GM06990 (cell line): ENCODE results near the gene INTS2.

ENCODE experiments used
- DNase-seq: peaks from one replicate; pipeline ENCODE4 v3.0.0-alpha.2; 2011; ENCODE audit not compliant: insufficient read length; ENCODE audit errors: extremely low read depth
- H3K27me3 ChIP-seq: replicated peaks from 2 replicates; pipeline ENCODE4 v1.6.0; 2011; ENCODE audit warnings: low read length; ENCODE audit not compliant: control insufficient read depth, insufficient read depth
- H3K36me3 ChIP-seq: 2 replicates; pipeline ENCODE4 v1.5.1; 2011; ENCODE audit warnings: low read length; ENCODE audit not compliant: control insufficient read depth, insufficient read depth
- H3K4me3 ChIP-seq: replicated peaks from 2 replicates; pipeline ENCODE4 v1.5.1; 2011; ENCODE audit warnings: low read depth, mild to moderate bottlenecking, control low read depth, low read length
- CTCF ChIP-seq: IDR thresholded peaks from 2 replicates; pipeline ENCODE4 v1.5.1; 2011; ENCODE audit warnings: low read length, control low read depth, mild to moderate bottlenecking, inconsistent platforms; ENCODE audit not compliant: insufficient read depth, poor library complexity, severe bottlenecking

Gene INTS2

GRCh38 chr17:61875804-61876203, 52.0 kb downstream of the INTS2 start:
- no peak overlapping the region for H3K4me3 ChIP-seq
- no peaks in the 10 kb centered on the region for H3K27me3 ChIP-seq
- no peak for TF ChIP-seq CTCF
- peaks cover 2% of the 10 kb centered on the region; the same call in 1 of the 2 replicates for H3K36me3 ChIP-seq
- no peak for DNase-seq

- Histone ChIP-seq H3K4me3 (no peak overlapping the region), H3K36me3 (peaks cover 2% of the 10 kb centered on the region; the same call in 1 of the 2 replicates), H3K27me3 (no peaks in the 10 kb centered on the region)
- no peak for DNase-seq
- no peak for TF ChIP-seq CTCF
Measured at GRCh38 chr17:61875285-61875684, 52.5 kb downstream of the INTS2 start.

- H3K27me3 ChIP-seq, result no peaks in the 10 kb centered on the region
- DNase-seq, result no peak
- TF ChIP-seq CTCF, result no peak
- H3K4me3 ChIP-seq, result no peak overlapping the region
- H3K36me3 ChIP-seq, result peaks cover 3% of the 10 kb centered on the region
Measured at GRCh38 chr17:61874075-61874474, 53.7 kb downstream of the INTS2 start.

- DNase-seq, result no peak
- Histone ChIP-seq H3K36me3 (peaks cover 3% of the 10 kb centered on the region), H3K4me3 (no peak overlapping the region), H3K27me3 (no peaks in the 10 kb centered on the region)
- no peak for TF ChIP-seq CTCF
Measured at GRCh38 chr17:61872099-61872498, 55.7 kb downstream of the INTS2 start.

GRCh38 chr17:61869138-61869537, 58.6 kb downstream of the INTS2 start:
- no peak overlapping the region for H3K4me3 ChIP-seq
- no peaks in the 10 kb centered on the region for H3K27me3 ChIP-seq
- DNase-seq, result no peak
- peaks cover 3% of the 10 kb centered on the region for H3K36me3 ChIP-seq
- no peak for TF ChIP-seq CTCF

- TF ChIP-seq CTCF, result no peak
- H3K4me3 ChIP-seq, result no peak overlapping the region
- no peaks in the 10 kb centered on the region for H3K27me3 ChIP-seq
- no peak for DNase-seq
- peaks cover 3% of the 10 kb centered on the region for H3K36me3 ChIP-seq
Measured at GRCh38 chr17:61868074-61868473, 59.7 kb downstream of the INTS2 start.
